Trophoblast cell (in vitro differentiated cells and primary cell): ENCODE measurements around the gene PJA2.
A peak's percentile ranks its signal among the peaks of the same experiment; 100 is the strongest.

Experiments used
- DNase-seq, 2 donors: peaks; one replicate each; pipeline ENCODE4 v3.0.0-alpha.2; 2016
- H2AFZ ChIP-seq: 2 replicates; pipeline ENCODE4 v1.6.1; 2013; ENCODE audit warnings: low read length, moderate library complexity, mild to moderate bottlenecking; ENCODE audit not compliant: insufficient read depth, poor library complexity
- H2AK5ac ChIP-seq: 2 replicates; pipeline ENCODE4 v1.6.1; 2013; ENCODE audit warnings: mild to moderate bottlenecking, low read length
- H2BK120ac ChIP-seq: 2 replicates; pipeline ENCODE4 v1.6.1; 2013; ENCODE audit warnings: low read length, mild to moderate bottlenecking, moderate library complexity; ENCODE audit not compliant: insufficient read depth, poor library complexity
- H2BK12ac ChIP-seq: 2 replicates; pipeline ENCODE4 v1.6.1; 2013; ENCODE audit warnings: mild to moderate bottlenecking, low read length, moderate library complexity
- H2BK5ac ChIP-seq: 2 replicates; pipeline ENCODE4 v1.6.1; 2013; ENCODE audit warnings: low read length, low read depth, moderate library complexity, mild to moderate bottlenecking; ENCODE audit not compliant: poor library complexity
- H3K14ac ChIP-seq: 2 replicates; pipeline ENCODE4 v1.6.1; 2013; ENCODE audit warnings: mild to moderate bottlenecking, low read length
- H3K18ac ChIP-seq: 2 replicates; pipeline ENCODE4 v1.6.1; 2013; ENCODE audit warnings: mild to moderate bottlenecking, low read length
- H3K23ac ChIP-seq: 2 replicates; pipeline ENCODE4 v1.6.1; 2013; ENCODE audit warnings: low read length
- H3K27ac ChIP-seq: 2 replicates; pipeline ENCODE4 v1.5.1; 2013; ENCODE audit warnings: low read depth, mild to moderate bottlenecking, inconsistent platforms, low read length, moderate library complexity
- H3K27me3 ChIP-seq: 2 replicates; pipeline ENCODE4 v1.6.1; 2013; ENCODE audit warnings: inconsistent platforms, mild to moderate bottlenecking, low read length, moderate library complexity; ENCODE audit not compliant: insufficient read depth
- H3K36me3 ChIP-seq, 2 experiments: 1 replicate in 1 of 2; 2 replicates in 1 of 2; pipeline ENCODE4 v1.6.1; 2013; ENCODE audit warnings: low read length in 2 of 2, mild to moderate bottlenecking in 2 of 2, moderate library complexity in 1 of 2; ENCODE audit not compliant: insufficient read depth in 2 of 2, control insufficient read depth in 1 of 2
- H3K4ac ChIP-seq: 2 replicates; pipeline ENCODE4 v1.6.1; 2013; ENCODE audit warnings: low read depth, mild to moderate bottlenecking, low read length, moderate library complexity
- H3K4me1 ChIP-seq, 2 experiments: 1 replicate in 1 of 2; 2 replicates in 1 of 2; pipeline ENCODE4 v1.6.1; 2013; ENCODE audit warnings: low read length in 2 of 2, mild to moderate bottlenecking in 2 of 2, moderate library complexity in 1 of 2; ENCODE audit not compliant: insufficient read depth in 2 of 2, control insufficient read depth in 1 of 2
- H3K4me2 ChIP-seq: 2 replicates; pipeline ENCODE4 v1.6.1; 2013; ENCODE audit warnings: inconsistent platforms, mild to moderate bottlenecking, low read length, moderate library complexity
- H3K4me3 ChIP-seq: 2 replicates; pipeline ENCODE4 v1.5.1; 2013; ENCODE audit warnings: mild to moderate bottlenecking, low read depth, low read length, inconsistent platforms
- H3K79me1 ChIP-seq: one replicate; pipeline ENCODE4 v1.6.1; 2013; ENCODE audit warnings: low read length
- H3K79me2 ChIP-seq: 2 replicates; pipeline ENCODE4 v1.6.1; 2013; ENCODE audit warnings: low read length, mild to moderate bottlenecking; ENCODE audit not compliant: control insufficient read depth, insufficient read depth, poor library complexity
- H3K9ac ChIP-seq: 2 replicates; pipeline ENCODE4 v1.6.1; 2013; ENCODE audit warnings: mild to moderate bottlenecking, low read length
- H3K9me3 ChIP-seq: 2 replicates; pipeline ENCODE4 v1.6.1; 2013; ENCODE audit warnings: low read depth, mild to moderate bottlenecking, control low read depth, inconsistent platforms, low read length; ENCODE audit not compliant: insufficient read depth
- H4K12ac ChIP-seq: 2 replicates; pipeline ENCODE4 v1.6.1; 2013; ENCODE audit warnings: low read depth, mild to moderate bottlenecking, low read length, moderate library complexity
- H4K8ac ChIP-seq: 2 replicates; pipeline ENCODE4 v1.6.1; 2013; ENCODE audit warnings: low read depth, mild to moderate bottlenecking, low read length, moderate library complexity
- H4K91ac ChIP-seq: one replicate; pipeline ENCODE4 v1.6.1; 2013; ENCODE audit warnings: low read depth, mild to moderate bottlenecking, low read length, moderate library complexity
- WGBS: extraction: QIAGEN DNeasy Blood & Tissue Kit; methylation state at CpG from one replicate; pipeline ENCODE4 v1.1.7; 2013; ENCODE audit warnings: missing lambda C conversion rate; ENCODE audit not compliant: insufficient read length, insufficient coverage; ENCODE audit errors: extremely low coverage; 5-methylcytosine and 5-hydroxymethylcytosine counted together

PJA2 gene

DNA sequence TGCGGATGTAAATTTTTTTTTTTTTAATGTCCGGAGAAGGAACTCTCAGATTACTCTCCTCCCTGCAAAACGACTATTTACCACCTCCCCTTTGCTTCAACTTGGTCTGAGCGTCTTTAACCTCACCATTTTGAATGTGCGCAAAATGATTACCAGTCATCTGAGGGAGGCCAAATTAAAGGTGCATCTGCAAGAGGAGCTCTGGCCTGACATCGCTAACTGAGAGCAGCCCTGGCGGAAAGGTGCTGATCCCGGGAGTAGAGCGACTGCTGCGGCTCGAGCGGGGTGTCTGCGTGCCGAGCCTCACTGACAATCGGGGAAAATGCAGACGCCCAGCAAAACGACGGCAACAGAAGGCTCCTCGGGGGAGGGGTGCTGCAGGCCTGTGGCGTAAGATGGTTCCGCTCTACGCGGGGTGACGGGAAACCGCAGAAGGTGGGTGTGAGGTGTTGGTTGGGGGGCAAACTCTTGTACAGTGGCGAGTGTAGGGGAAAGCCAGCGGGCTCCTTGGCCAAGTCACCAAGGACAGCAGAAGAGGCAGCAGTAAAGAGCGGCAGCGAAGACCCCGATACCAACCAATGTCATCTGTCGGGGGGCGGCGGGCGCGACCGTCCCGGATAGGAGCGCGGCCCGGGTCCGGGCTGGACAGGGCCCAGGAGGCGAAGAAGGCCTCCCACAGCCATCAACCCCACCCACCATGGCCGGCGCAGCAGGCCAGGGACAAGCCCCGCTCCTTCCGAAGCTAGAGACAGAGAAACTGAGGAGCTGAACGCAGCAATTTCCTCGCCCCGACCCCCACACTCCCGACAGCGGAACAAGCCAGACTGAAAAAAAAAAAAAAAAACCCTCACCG lies 557 bp downstream of the PJA2 start:
- H3K9ac ChIP-seq, result peak overlapping the region; percentile 72
- H2BK12ac ChIP-seq, result peak overlapping the region; percentile 12
- H3K4ac ChIP-seq, result peak overlapping the region; percentile 76
- no peak overlapping the region for H3K23ac ChIP-seq
- H3K4me3 ChIP-seq, result peak overlapping the region; percentile 82
- peak overlapping the region; percentile 96 for H3K27ac ChIP-seq
- H3K14ac ChIP-seq, result peak overlapping the region; percentile 91
- H2AK5ac ChIP-seq, result peak overlapping the region; percentile 6
- H2BK5ac ChIP-seq, result peak overlapping the region; percentile 81
- H2BK120ac ChIP-seq, result peak overlapping the region; percentile 67
- H3K27me3 ChIP-seq, result no peaks in the 10 kb centered on the region
- peak overlapping the region; percentile 67 for H4K8ac ChIP-seq
- no peaks in the 10 kb centered on the region for H3K9me3 ChIP-seq
- H3K4me1 ChIP-seq, result peaks cover 0 to 3% of the 10 kb centered on the region in 2 experiments
- H2AFZ ChIP-seq, result peak overlapping the region; percentile 0
- DNase-seq, result peak; percentile 17 to 52
- no peaks in the 10 kb centered on the region for H3K36me3 ChIP-seq
- H3K79me2 ChIP-seq, result peaks cover 12% of the 10 kb centered on the region
- no CpG with 5 or more reads among the region's 52 CpGs for WGBS
- peaks cover 13% of the 10 kb centered on the region for H3K79me1 ChIP-seq
- H3K18ac ChIP-seq, result peak overlapping the region; percentile 76
- H4K91ac ChIP-seq, result peak overlapping the region; percentile 85
- peak overlapping the region; percentile 10 for H4K12ac ChIP-seq
- H3K4me2 ChIP-seq, result peak overlapping the region; percentile 79

DNA sequence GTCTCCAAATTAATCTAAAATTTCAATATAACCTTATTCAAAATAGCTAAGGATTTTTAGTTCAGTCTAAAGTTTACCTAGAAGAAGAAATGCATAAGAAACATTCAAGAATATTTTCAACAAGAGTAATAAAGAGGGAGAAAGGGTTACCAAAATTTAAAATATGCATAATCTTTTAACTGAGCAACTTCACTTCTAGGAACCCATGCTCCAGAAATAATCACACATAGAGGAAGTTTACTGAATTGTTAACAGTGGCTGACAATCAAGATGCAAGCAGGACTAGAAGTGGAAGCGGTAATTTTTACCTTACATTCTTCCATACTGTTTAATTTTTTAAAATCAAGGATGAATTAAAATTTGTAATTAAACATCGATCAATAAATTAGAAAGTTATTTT lies 1.9 kb downstream of the PJA2 start:
- Histone ChIP-seq H2BK5ac (no peak overlapping the region), H3K14ac (no peak overlapping the region), H4K12ac (no peak overlapping the region), H3K36me3 (peaks cover 0 to 2% of the 10 kb centered on the region in 2 experiments), H3K27ac (no peak overlapping the region), H3K27me3 (no peaks in the 10 kb centered on the region), H3K79me2 (peaks cover 12% of the 10 kb centered on the region), H4K91ac (no peak overlapping the region), H3K9me3 (no peaks in the 10 kb centered on the region), H3K4ac (no peak overlapping the region), H3K4me1 (no peaks in the 10 kb centered on the region), H2BK12ac (no peak overlapping the region), H4K8ac (no peak overlapping the region), H3K23ac (no peak overlapping the region), H2AFZ (no peak overlapping the region), H2AK5ac (no peak overlapping the region), H2BK120ac (no peak overlapping the region), H3K4me2 (peak overlapping the region; percentile 24), H3K79me1 (peaks cover 11% of the 10 kb centered on the region), H3K18ac (no peak overlapping the region), H3K4me3 (no peak overlapping the region), H3K9ac (no peak overlapping the region)
- no CpG with 5 or more reads among the region's 2 CpGs for WGBS
- no peak for DNase-seq

- H3K18ac ChIP-seq, result no peak overlapping the region
- no peaks in the 10 kb centered on the region for H3K27me3 ChIP-seq
- peaks cover 0 to 2% of the 10 kb centered on the region in 2 experiments for H3K36me3 ChIP-seq
- no peak overlapping the region for H4K8ac ChIP-seq
- no peak overlapping the region for H2AFZ ChIP-seq
- no peaks in the 10 kb centered on the region for H3K9me3 ChIP-seq
- H3K4me1 ChIP-seq, result no peaks in the 10 kb centered on the region
- H3K4ac ChIP-seq, result no peak overlapping the region
- H2BK12ac ChIP-seq, result no peak overlapping the region
- no peak overlapping the region for H3K23ac ChIP-seq
- H2AK5ac ChIP-seq, result no peak overlapping the region
- H4K12ac ChIP-seq, result no peak overlapping the region
- no peak for DNase-seq
- H3K79me2 ChIP-seq, result peaks cover 12% of the 10 kb centered on the region
- no CpG with 5 or more reads among the region's 1 CpG for WGBS
- no peak overlapping the region for H3K4me3 ChIP-seq
- H4K91ac ChIP-seq, result no peak overlapping the region
- H3K27ac ChIP-seq, result no peak overlapping the region
- H2BK120ac ChIP-seq, result no peak overlapping the region
- no peak overlapping the region for H3K9ac ChIP-seq
- no peak overlapping the region for H3K4me2 ChIP-seq
- H3K14ac ChIP-seq, result no peak overlapping the region
- no peak overlapping the region for H2BK5ac ChIP-seq
- H3K79me1 ChIP-seq, result peaks cover 11% of the 10 kb centered on the region
Observed at GRCh38 chr5:109406719-109407118, 3.1 kb downstream of the PJA2 start.

DNA sequence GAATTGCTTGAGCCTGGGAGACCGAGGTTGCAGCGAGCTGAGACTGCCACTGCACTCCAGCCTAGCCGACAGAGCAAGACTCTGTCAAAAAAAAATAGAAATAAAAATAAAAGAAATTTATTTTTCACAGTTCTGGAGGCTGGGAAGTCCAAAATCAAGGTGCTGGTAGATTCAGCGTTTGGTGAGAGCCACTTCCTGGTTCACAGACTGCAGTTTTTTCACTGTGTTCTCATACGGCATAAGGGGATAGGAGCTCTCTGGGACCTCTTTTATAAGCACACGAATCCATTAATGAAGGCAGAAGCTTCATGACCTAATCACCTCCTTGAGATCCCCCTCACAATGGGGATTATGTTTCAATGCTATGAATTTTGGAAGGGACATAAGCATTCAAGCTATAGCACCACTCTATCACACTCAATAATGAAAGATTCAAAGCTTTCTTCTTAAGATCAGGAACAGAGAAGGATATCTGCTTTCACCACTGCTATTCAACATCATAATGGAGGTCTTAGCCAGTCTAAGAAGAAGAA lies 5.3 kb downstream of the PJA2 start:
- Histone ChIP-seq H3K27me3 (no peaks in the 10 kb centered on the region), H3K4me1 (no peaks in the 10 kb centered on the region), H3K36me3 (peaks cover 0 to 2% of the 10 kb centered on the region in 2 experiments), H3K18ac (no peak overlapping the region), H2AFZ (no peak overlapping the region), H3K4me3 (no peak overlapping the region), H3K79me1 (peaks cover 6% of the 10 kb centered on the region), H3K14ac (no peak overlapping the region), H3K4ac (peak overlapping the region; percentile 10), H2BK120ac (no peak overlapping the region), H2BK5ac (no peak overlapping the region), H3K9ac (no peak overlapping the region), H4K12ac (no peak overlapping the region), H2BK12ac (no peak overlapping the region), H3K9me3 (no peaks in the 10 kb centered on the region), H3K79me2 (peaks cover 14% of the 10 kb centered on the region), H3K27ac (no peak overlapping the region), H2AK5ac (no peak overlapping the region), H3K23ac (no peak overlapping the region), H4K91ac (no peak overlapping the region), H3K4me2 (no peak overlapping the region), H4K8ac (no peak overlapping the region)
- no CpG with 5 or more reads among the region's 6 CpGs for WGBS
- no peak for DNase-seq
